Neural cell (in vitro differentiated cells): ENCODE data around the gene OSBPL2.

Experiments
- EP300 ChIP-seq: fragments of 450-650 bp; conservative IDR thresholded peaks from 2 replicates; pipeline ENCODE4 v1.6.1; 2014; ENCODE audit warnings: antibody characterized with exemption, mild to moderate bottlenecking, moderate library complexity; ENCODE audit not compliant: poor library complexity, severe bottlenecking
- TF ChIP-seq, protein P1 (sequence below): fragments of 450-650 bp; IDR thresholded peaks from 2 replicates; pipeline ENCODE4 v1.5.1; 2014; ENCODE audit warnings: antibody characterized with exemption, mild to moderate bottlenecking, moderate library complexity; ENCODE audit not compliant: poor library complexity, severe bottlenecking

DNA sequence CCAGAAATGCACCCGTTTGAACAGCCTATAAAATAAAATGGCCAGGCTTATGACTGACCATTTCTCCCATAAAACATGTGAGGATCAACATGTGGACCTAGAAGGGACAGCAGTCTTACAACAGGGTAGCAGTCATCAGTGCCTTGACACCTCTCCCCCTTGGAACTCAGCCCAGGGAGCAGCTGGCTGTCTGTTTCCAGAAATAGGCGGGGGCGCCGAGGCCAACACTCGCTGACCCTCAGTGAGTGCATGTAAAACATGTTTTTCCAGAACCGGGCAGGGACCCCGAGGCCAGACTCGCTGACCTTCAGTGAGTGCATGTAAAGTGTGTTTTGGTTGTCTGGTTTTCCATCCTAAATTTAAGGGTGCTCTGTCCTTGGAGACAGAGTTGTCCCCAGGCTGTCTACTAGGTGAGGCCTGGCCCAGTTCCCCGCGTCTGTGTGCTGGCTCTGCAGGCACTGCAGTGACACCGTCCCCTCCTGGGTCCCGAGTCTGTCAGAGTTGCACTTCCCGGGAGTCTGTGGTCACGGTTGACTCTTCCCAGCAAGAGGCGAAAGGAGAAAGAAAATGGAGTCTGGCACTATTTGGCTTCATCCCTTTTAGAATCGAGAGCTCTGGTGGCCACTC, 44.7 kb downstream of the OSBPL2 start:
- TF ChIP-seq EP300, result no peak
- TF ChIP-seq, protein P1, sequence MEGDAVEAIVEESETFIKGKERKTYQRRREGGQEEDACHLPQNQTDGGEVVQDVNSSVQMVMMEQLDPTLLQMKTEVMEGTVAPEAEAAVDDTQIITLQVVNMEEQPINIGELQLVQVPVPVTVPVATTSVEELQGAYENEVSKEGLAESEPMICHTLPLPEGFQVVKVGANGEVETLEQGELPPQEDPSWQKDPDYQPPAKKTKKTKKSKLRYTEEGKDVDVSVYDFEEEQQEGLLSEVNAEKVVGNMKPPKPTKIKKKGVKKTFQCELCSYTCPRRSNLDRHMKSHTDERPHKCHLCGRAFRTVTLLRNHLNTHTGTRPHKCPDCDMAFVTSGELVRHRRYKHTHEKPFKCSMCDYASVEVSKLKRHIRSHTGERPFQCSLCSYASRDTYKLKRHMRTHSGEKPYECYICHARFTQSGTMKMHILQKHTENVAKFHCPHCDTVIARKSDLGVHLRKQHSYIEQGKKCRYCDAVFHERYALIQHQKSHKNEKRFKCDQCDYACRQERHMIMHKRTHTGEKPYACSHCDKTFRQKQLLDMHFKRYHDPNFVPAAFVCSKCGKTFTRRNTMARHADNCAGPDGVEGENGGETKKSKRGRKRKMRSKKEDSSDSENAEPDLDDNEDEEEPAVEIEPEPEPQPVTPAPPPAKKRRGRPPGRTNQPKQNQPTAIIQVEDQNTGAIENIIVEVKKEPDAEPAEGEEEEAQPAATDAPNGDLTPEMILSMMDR, result no peak
